Ectodermal cell (in vitro differentiated cells): Measurements from ENCODE around the gene BIRC5.

Experiments used
- H3K27ac ChIP-seq: 2 replicates; pipeline ENCODE4 v1.7.0; 2013; ENCODE audit warnings: mild to moderate bottlenecking, low read depth, low read length; ENCODE audit not compliant: insufficient read depth, poor library complexity, severe bottlenecking
- H3K27me3 ChIP-seq: 2 replicates; pipeline ENCODE4 v1.7.0; 2013; ENCODE audit warnings: mild to moderate bottlenecking, low read length; ENCODE audit not compliant: insufficient read depth, control insufficient read depth, poor library complexity, severe bottlenecking
- H3K36me3 ChIP-seq: one replicate; pipeline ENCODE4 v1.7.0; 2013; ENCODE audit warnings: low read length; ENCODE audit not compliant: control insufficient read depth, insufficient read depth
- H3K4me1 ChIP-seq: one replicate; pipeline ENCODE4 v1.7.0; 2013; ENCODE audit warnings: low read length; ENCODE audit not compliant: control insufficient read depth, insufficient read depth
- H3K4me3 ChIP-seq: 2 replicates; pipeline ENCODE4 v1.7.0; 2013; ENCODE audit warnings: low read depth, low read length, control low read depth; ENCODE audit not compliant: insufficient read depth
- H3K9me3 ChIP-seq: 2 replicates; pipeline ENCODE4 v1.7.0; 2013; ENCODE audit warnings: mild to moderate bottlenecking, low read length, moderate library complexity; ENCODE audit not compliant: control insufficient read depth
- WGBS, 2 experiments: methylation state at CpG; one replicate each; pipeline ENCODE4 v1.1.7; 2013; ENCODE audit warnings: missing lambda C conversion rate in 2 of 2; 5-methylcytosine and 5-hydroxymethylcytosine counted together

The BIRC5 gene

DNA sequence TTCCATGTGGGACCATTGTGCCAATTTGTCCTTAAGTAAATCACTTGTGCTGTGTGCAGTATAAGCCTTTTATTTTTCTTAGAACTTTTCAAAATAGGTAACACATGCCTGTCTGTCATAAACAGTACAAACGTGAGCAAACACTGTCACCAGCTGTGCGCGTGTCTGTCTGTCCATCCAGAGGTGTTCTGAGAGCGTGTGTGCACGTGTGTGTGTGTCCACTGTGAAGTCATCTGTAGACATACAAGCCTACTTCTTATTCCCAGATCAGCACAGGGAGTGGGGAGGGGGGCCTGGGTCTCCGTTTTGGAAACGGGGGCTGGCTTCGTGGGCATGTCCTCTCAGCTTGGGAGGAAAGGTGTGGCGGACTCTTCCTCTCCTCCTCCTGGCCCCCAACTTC is 26.8 kb downstream of the BIRC5 start:
- no peak overlapping the region for H3K27ac ChIP-seq
- no peaks in the 10 kb centered on the region for H3K9me3 ChIP-seq
- no peaks in the 10 kb centered on the region for H3K36me3 ChIP-seq
- H3K4me3 ChIP-seq: no peak overlapping the region
- H3K4me1 ChIP-seq: no peaks in the 10 kb centered on the region
- WGBS, 2 experiments: 94 to 96% methylated on average over 9 of the region's 9 CpGs
- no peaks in the 10 kb centered on the region for H3K27me3 ChIP-seq

DNA sequence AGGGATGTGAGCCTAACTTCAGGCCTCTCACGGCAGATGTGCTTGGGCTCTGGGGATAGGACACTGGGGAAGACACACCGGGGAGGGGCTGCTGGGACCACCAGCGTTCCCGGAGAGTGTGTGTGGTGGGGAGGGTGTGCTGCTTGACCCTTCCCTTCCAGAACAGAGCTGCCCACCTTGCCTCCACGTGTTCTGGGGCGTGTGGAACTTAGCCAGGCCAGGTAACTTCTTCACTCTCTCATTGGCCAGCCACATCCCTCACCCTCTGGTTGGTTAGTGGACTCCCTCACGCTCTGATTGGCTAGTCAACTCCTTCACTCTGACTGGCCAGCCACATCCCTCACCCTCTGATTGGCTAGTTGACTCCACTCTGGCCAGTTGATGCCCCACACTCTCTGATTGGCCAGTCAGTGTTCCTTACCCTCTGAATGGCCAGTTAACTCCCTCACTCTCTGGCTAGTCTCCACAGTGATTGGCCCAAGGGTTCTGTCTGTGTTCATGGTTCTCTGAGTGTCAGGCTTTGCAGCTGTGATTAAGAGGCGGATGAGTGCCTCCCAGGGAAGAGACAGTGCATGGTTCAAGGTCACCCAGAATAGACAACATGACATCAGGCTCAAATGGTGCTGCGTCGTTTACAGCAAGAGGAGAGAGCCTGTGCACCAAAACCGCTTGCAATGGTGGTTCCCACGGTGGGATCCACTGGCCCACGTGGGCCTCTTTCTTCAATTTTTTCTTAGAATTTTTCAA is 27.4 kb downstream of the BIRC5 start:
- WGBS, 2 experiments: 90 to 91% methylated on average over 12 to 13 of the region's 13 CpGs
- no peak overlapping the region for H3K27ac ChIP-seq
- no peaks in the 10 kb centered on the region for H3K36me3 ChIP-seq
- no peaks in the 10 kb centered on the region for H3K27me3 ChIP-seq
- H3K4me3 ChIP-seq: no peak overlapping the region
- H3K9me3 ChIP-seq: no peaks in the 10 kb centered on the region
- H3K4me1 ChIP-seq: no peaks in the 10 kb centered on the region

GRCh38 chr17:78242024-78242742 is 28.1 kb downstream of the BIRC5 start:
- WGBS, 2 experiments: 93 to 95% methylated on average over 21 of the region's 21 CpGs
- H3K27ac ChIP-seq: no peak overlapping the region

GRCh38 chr17:78247304-78247703 is 33.3 kb downstream of the BIRC5 start:
- Histone ChIP-seq H3K27me3 (no peaks in the 10 kb centered on the region), H3K4me1 (peaks cover 9% of the 10 kb centered on the region), H3K9me3 (no peaks in the 10 kb centered on the region), H3K4me3 (no peak overlapping the region), H3K36me3 (no peaks in the 10 kb centered on the region), H3K27ac (no peak overlapping the region)
- WGBS, 2 experiments: 80 to 83% methylated on average over 8 of the region's 8 CpGs

More at GRCh38 chr17:78242024-78242742, 28.1 kb downstream of the BIRC5 start:
- Histone ChIP-seq H3K4me1 (no peaks in the 10 kb centered on the region), H3K36me3 (no peaks in the 10 kb centered on the region), H3K9me3 (no peaks in the 10 kb centered on the region), H3K4me3 (no peak overlapping the region), H3K27me3 (no peaks in the 10 kb centered on the region)

DNA sequence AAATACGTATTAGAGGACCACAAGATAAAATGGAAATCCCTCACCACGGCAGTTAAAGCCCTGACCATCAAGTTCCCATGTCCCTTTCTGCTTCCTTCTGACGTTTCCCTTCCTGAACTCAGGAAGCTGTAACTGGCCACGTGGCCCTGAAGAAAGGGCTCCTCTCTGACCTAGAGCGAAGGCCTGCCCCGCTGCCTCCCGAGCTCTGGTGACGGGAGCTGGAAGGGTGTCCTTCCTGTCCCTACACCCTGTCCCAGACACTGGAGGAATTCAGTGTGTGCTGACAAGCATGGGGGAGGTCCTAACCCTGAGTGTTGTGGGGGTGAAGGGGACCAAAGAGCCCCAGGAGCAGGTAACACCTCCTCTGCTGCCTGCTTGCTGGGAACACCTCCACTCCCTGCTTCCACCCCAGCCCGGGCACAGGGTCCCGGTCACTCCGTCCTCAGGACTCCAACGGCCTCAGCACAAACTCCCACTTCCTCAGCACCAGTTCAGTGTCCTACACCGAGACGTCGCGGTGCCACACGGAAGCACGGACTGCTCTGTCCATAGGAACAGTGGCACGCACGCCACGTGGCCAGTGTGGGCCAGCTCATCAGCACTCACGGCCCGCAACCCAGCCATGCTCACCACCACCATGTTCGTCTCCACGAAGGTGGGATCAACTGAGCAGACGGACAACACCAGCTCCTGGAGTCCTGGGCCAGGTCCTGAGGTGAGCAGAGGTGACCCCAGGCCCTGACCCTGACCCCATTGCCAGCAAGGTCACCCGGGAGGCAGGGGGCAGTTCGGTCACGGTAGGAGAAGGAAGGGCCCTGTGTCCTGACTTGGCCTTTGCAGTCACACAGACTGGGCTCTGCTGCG is 34.2 kb downstream of the BIRC5 start:
- Histone ChIP-seq H3K36me3 (no peaks in the 10 kb centered on the region), H3K9me3 (no peaks in the 10 kb centered on the region), H3K27me3 (no peaks in the 10 kb centered on the region), H3K27ac (no peak overlapping the region), H3K4me3 (no peak overlapping the region), H3K4me1 (peaks cover 9% of the 10 kb centered on the region)
- 92 to 95% methylated on average over 30 of the region's 30 CpGs for whole genome bisulfite sequencing, 2 experiments

DNA sequence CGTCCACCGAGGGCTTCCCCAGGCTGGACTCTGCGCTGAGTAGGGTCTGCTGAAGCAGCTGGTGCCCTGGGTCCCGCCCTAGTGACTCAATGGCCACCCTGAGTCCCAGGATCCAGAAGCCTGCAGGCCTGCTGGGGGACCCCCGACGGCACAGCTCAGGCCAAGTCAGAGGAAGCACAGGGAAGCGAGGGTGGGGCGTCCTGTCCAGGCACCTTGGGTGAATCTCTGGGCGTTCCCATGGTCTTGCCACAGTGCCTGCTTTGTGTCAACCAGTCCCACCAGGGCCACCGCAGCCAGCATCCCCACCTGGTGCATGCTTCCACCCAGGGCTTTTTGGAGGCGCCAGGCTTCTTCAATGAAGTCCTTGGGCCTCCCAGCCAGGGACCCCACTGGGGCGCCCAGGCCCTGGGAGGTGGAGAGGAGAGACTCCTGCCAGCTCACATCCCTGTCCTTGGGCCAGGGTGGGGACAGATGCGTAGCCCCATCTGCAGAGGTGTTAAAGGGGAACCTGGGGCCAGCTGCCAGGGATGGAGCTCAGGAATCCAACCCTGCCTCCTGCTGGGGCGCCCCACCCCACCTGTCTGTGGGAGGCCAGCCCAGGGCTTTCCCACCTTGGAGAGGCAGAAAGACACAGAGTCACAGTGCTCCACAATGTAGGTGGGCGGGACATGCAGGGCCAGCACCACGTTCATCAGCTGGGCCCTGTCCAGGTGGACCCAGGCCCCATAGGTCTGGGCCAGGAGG is 35.2 kb downstream of the BIRC5 start:
- Histone ChIP-seq H3K4me3 (no peak overlapping the region), H3K36me3 (no peaks in the 10 kb centered on the region), H3K27ac (no peak overlapping the region), H3K4me1 (peaks cover 9% of the 10 kb centered on the region), H3K9me3 (no peaks in the 10 kb centered on the region), H3K27me3 (no peaks in the 10 kb centered on the region)
- 91 to 93% methylated on average over 16 of the region's 16 CpGs for WGBS, 2 experiments

- WGBS, 2 experiments: 87 to 88% methylated on average over 20 of the region's 20 CpGs
- H3K4me1 ChIP-seq: peaks cover 9% of the 10 kb centered on the region
- no peaks in the 10 kb centered on the region for H3K36me3 ChIP-seq
- H3K4me3 ChIP-seq: no peak overlapping the region
- no peaks in the 10 kb centered on the region for H3K27me3 ChIP-seq
- H3K27ac ChIP-seq: no peak overlapping the region
- H3K9me3 ChIP-seq: no peaks in the 10 kb centered on the region
Measured at GRCh38 chr17:78249818-78250806, 36.1 kb downstream of the BIRC5 start.

- H3K27ac ChIP-seq: no peak overlapping the region
- WGBS, 2 experiments: 45% methylated on average over 27 of the region's 27 CpGs
- no peaks in the 10 kb centered on the region for H3K9me3 ChIP-seq
- no peak overlapping the region for H3K4me3 ChIP-seq
- H3K27me3 ChIP-seq: no peaks in the 10 kb centered on the region
- peaks cover 16% of the 10 kb centered on the region for H3K4me1 ChIP-seq
- H3K36me3 ChIP-seq: no peaks in the 10 kb centered on the region
Measured at GRCh38 chr17:78250891-78251772, 37.1 kb downstream of the BIRC5 start.
